Prostate gland (tissue), 2 donors: ENCODE measurements around the gene CD9. TPM values are rescaled to one million over a fixed set of nuclear protein-coding genes. Genes with fewer than 3 reads are reported as not detected.

ENCODE experiments used
- DNase-seq: peaks from one replicate; pipeline ENCODE4 v3.0.0-alpha.2; 2019; ENCODE audit warnings: low spot score
- H3K27ac ChIP-seq, 2 donors: fragments of 200-600 bp; sonication (generic); 2 replicates each; pipeline ENCODE4 v1.5.1; 2017 to 2019
- H3K27me3 ChIP-seq: fragments of 200-600 bp; sonication (generic); replicated peaks from 2 replicates; pipeline ENCODE4 v1.5.1; 2019; ENCODE audit not compliant: insufficient read depth
- H3K36me3 ChIP-seq, 2 donors: fragments of 200-600 bp; sonication (generic); 1 replicate in 1 of 2; 2 replicates in 1 of 2; pipeline versions ENCODE4 v1.5.1 to v1.8.1; 2017 to 2019
- H3K4me1 ChIP-seq: fragments of 200-600 bp; sonication (generic); replicated peaks from 2 replicates; pipeline ENCODE4 v1.5.1; 2019
- H3K4me3 ChIP-seq, 2 donors: fragments of 200-600 bp; sonication (generic); 2 replicates each; pipeline ENCODE4 v1.5.1; 2017 to 2019
- H3K9me3 ChIP-seq: fragments of 200-600 bp; sonication (generic); 2 replicates; pipeline ENCODE4 v1.5.1; 2017
- CTCF ChIP-seq, 4 experiments: fragments of 200-600 bp in 2 of 4; fragments of 450-650 bp in 2 of 4; sonication (generic) in 2 of 4; IDR thresholded peaks; 1 replicate in 3 of 4; 2 replicates in 1 of 4; pipeline ENCODE4 v1.5.1; 2016 to 2019; ENCODE audit warnings: antibody characterized with exemption in 4 of 4, mild to moderate bottlenecking in 2 of 4, moderate library complexity in 2 of 4
- POLR2A ChIP-seq: fragments of 450-650 bp; IDR thresholded peaks from one replicate; pipeline ENCODE4 v1.6.1; 2016; ENCODE audit warnings: antibody characterized with exemption, mild to moderate bottlenecking
- POLR2AphosphoS5 ChIP-seq: sonication (generic); formaldehyde crosslinking; IDR thresholded peaks from one replicate; pipeline ENCODE4 v1.6.1; 2017; ENCODE audit warnings: antibody characterized with exemption
- WGBS: methylation state at CpG from one replicate; pipeline ENCODE4 v1.1.5; 2018; 5-methylcytosine and 5-hydroxymethylcytosine counted together
- intact Hi-C: fragments of 100-400 bp; cut with DNase I; formaldehyde crosslinking; loops from one replicate; pipeline ENCODE4 v1.14.2; 2022
- small RNA-seq, 2 donors: library from RNA; depleted of rRNA; stranded (forward); fragments of <200 nt; gene quantifications; one replicate each; pipeline ENCODE3, GENCODE V24; 2016
- total RNA-seq, 2 donors: library from RNA; depleted of rRNA; stranded (reverse); fragments of >200 nt; gene quantifications; one replicate each; pipeline ENCODE4 v1.1.0, GENCODE V29; 2016

Gene CD9
- total RNA-seq, 2 donors from 2014 or later = 198 to 845 TPM

- no peak for TF ChIP-seq POLR2A
- peak; percentile 92 to 95 (median 94) for TF ChIP-seq CTCF (IDR thresholded peaks at IDR 0.05)
- TF ChIP-seq POLR2AphosphoS5 = peak; percentile 63
- no peaks in the 10 kb centered on the region for H3K36me3 ChIP-seq
- no peaks in the 10 kb centered on the region for H3K4me1 ChIP-seq
- intact Hi-C loops = loop anchor here (2.0 to 10.0 kb wide), 2 partner anchors 220 to 300 kb away; no protein-coding TSS in a partner anchor
- peak; percentile 58 for DNase-seq
- 2% methylated on average over 8 of the region's 8 CpGs for WGBS
- no peaks in the 10 kb centered on the region for H3K27me3 ChIP-seq
- H3K27ac ChIP-seq = no peak overlapping the region
- H3K9me3 ChIP-seq = no peaks in the 10 kb centered on the region
- H3K4me3 ChIP-seq = no peak overlapping the region
These were observed 84.9 kb downstream of the CD9 start for GRCh38 chr12:6285063-6285477.

- no peak overlapping the region for H3K4me3 ChIP-seq
- 78% methylated on average over 1 of the region's 1 CpG for WGBS
- no peaks in the 10 kb centered on the region for H3K4me1 ChIP-seq
- intact Hi-C loops = loop anchor here (2.0 to 10.0 kb wide), 2 partner anchors 221 to 301 kb away; no protein-coding TSS in a partner anchor
- H3K9me3 ChIP-seq = no peaks in the 10 kb centered on the region
- no peaks in the 10 kb centered on the region for H3K27me3 ChIP-seq
- no peak for TF ChIP-seq CTCF (IDR thresholded peaks at IDR 0.05)
- no peak for TF ChIP-seq POLR2A
- no peak for TF ChIP-seq POLR2AphosphoS5
- H3K36me3 ChIP-seq = no peaks in the 10 kb centered on the region
- no peak overlapping the region for H3K27ac ChIP-seq
- no peak for DNase-seq
These were observed 85.5 kb downstream of the CD9 start for GRCh38 chr12:6285532-6286306.

Small RNAs within 50 kb of the gene (small RNA-seq; reads per million reads assigned to genes)
- gene ATP5MFP5 (0 reads per million in 2 donors), gene RF00019 (0 reads per million in 2 donors)

Other genes with a start within 250 kb of the CD9 start
- gene VWF, start 75.7 kb upstream of the CD9 start, total RNA-seq = 100 to 1,000 TPM in 1 of 2 donors, 10 to 100 TPM in 1; 55.0 to 193 TPM
- gene PLEKHG6, start 110.3 kb downstream of the CD9 start, total RNA-seq = 1 to 10 TPM; 4.6 to 6.2 TPM
- gene TNFRSF1A, start 141.7 kb downstream of the CD9 start, total RNA-seq = 100 to 1,000 TPM in 1 of 2 donors, 10 to 100 TPM in 1; 91.1 to 168 TPM
- 100 to 1,000 TPM; 128 to 211 TPM for gene SCNN1A, start 175.2 kb downstream of the CD9 start, total RNA-seq
- 100 to 1,000 TPM; 186 to 264 TPM for gene LTBR, start 183.8 kb downstream of the CD9 start, total RNA-seq
- gene CD27, start 244.6 kb downstream of the CD9 start, total RNA-seq = 1 to 10 TPM; 1.5 to 2.5 TPM